Measurements from ENCODE around the gene ZBTB7A. TPM values are rescaled to one million over a fixed set of nuclear protein-coding genes. Genes with fewer than 3 reads are reported as not detected.

Gene ZBTB7A
- total RNA-seq, 2 donors from 2014 or later = 29.9 to 39.6 TPM

DNA sequence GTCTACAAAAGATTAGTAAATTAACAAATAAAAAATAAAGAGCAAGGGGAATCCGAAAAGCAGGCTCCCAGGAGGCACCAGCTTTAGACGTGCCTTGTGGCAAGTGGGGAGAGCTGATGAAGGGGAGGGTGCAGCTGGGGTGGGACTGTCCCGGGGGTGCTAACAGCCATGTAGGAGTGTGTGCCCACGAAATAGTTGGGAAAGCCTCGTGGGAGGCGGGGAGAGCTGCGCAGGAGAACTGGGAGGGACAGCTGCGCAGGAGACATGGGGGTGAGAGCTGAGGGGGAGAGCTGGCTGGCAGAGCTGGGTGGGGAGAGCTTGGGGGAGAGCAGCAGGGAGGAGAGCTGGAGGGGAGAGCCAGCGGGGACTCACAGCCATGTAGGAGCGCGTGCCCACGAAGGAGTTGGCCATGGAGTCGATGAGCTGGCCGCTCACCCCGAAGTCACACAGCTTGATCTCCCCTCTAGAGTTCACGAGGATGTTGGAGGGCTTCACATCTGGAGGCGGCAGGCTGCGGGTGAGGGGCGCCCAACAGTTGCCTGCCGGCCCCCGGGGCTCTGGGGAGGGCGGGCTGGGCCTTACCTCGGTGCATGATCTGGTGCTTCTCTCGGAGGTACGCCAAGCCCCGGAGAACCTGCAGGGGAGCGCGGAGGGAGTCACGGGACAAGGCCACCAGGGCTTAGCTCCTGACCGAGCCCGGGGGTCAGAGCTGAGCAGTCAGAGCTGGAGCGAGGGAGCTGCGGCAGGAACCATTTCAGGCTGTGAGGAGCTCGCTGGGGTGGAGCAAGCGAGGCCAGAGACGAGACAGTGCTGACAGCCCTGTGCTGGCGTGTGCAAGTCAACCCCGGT lies 34.2 kb upstream of the ZBTB7A start:
- H3K36me3 Mint-ChIP-seq (ENCODE audit: insufficient read depth in 2 of 2) = peaks cover 3 to 14% of the 10 kb centered on the region in 2 donors
- ATAC-seq (replicated peaks in 1 of 2) (no peak), DNase-seq (no peak)
- H3K4me3 Mint-ChIP-seq = no peak overlapping the region
- H3K9me3 Mint-ChIP-seq = no peaks in the 10 kb centered on the region
- peaks cover 27% of the 10 kb centered on the region for H3K4me1 Mint-ChIP-seq (ENCODE audit: low read depth)
- H3K27ac Mint-ChIP-seq = no peak overlapping the region
- H3K27me3 Mint-ChIP-seq (ENCODE audit: low read depth) = no peaks in the 10 kb centered on the region

DNA sequence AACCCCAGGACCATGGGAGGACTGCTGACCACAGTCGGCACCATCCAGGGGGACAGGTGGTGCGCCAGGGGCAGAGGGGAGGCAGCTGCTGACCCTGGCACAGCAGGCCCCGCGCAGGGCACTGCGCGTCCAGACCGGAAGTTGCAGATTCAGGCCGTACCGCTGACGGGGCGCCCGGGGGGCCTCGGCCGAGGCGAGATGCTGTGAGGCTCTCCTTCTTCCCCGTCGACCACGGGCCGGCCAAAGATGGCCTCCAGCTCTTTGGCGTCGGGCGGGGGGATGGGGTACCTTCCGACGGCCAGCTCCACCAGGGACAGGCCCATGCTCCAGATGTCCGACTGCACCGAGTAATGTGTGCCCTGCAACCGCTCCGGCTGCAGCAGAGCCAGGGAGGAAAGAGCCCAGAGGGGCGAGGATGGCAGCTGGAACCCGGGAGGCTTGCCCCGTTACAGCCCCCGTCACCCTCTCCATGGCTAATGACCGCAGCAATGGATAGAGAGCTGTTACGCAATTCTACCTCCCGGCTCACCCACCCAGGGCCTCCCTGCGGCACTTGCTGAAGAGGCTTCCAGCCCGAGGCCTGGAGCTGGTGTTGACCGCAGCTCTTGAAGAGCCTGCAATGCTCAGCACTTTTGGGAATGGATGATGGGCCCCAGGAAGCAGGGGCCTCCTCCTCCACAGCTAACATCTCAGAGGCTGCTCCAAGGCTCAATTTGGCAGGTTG lies 32.5 kb upstream of the ZBTB7A start:
- no peak for ATAC-seq (replicated peaks in 1 of 2)
- H3K36me3 Mint-ChIP-seq (ENCODE audit: insufficient read depth in 2 of 2) = peaks cover 0 to 5% of the 10 kb centered on the region in 2 donors
- H3K27me3 Mint-ChIP-seq (ENCODE audit: low read depth) = no peaks in the 10 kb centered on the region

DNA sequence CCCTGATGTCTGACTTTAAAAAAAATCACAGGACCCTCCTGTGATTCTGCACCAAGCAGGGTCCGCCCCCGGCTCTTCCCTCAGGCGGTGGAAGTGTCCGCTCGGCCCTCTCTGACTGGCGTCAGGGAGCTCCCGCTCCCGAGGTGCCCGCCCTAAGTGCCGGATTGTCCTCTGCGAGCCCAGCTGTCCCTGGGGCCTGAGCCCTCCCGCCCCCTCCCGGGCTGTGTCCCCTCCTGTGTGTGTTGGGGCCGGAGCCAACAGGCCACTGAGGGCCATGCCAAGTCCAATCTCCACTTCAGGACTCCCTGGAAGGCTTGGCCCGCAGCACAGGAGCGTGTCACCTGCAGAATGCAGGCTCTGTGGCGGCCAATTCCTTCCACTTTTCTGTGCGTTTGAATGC lies 31.8 kb upstream of the ZBTB7A start:
- peaks cover 0 to 5% of the 10 kb centered on the region in 2 donors for H3K36me3 Mint-ChIP-seq (ENCODE audit: insufficient read depth in 2 of 2)
- H3K4me1 Mint-ChIP-seq (ENCODE audit: low read depth) = peaks cover 3% of the 10 kb centered on the region
- no peak for DNase-seq
- H3K27ac Mint-ChIP-seq = no peak overlapping the region
- H3K9me3 Mint-ChIP-seq = no peaks in the 10 kb centered on the region
- no peak for ATAC-seq (replicated peaks in 1 of 2)
- H3K4me3 Mint-ChIP-seq = no peak overlapping the region
- no peaks in the 10 kb centered on the region for H3K27me3 Mint-ChIP-seq (ENCODE audit: low read depth)

More for the DNA sequence above, 32.5 kb upstream of the ZBTB7A start:
- H3K9me3 Mint-ChIP-seq = no peaks in the 10 kb centered on the region
- H3K27ac Mint-ChIP-seq = no peak overlapping the region
- H3K4me1 Mint-ChIP-seq (ENCODE audit: low read depth) = peaks cover 10% of the 10 kb centered on the region
- DNase-seq = no peak
- H3K4me3 Mint-ChIP-seq = no peak overlapping the region

DNA sequence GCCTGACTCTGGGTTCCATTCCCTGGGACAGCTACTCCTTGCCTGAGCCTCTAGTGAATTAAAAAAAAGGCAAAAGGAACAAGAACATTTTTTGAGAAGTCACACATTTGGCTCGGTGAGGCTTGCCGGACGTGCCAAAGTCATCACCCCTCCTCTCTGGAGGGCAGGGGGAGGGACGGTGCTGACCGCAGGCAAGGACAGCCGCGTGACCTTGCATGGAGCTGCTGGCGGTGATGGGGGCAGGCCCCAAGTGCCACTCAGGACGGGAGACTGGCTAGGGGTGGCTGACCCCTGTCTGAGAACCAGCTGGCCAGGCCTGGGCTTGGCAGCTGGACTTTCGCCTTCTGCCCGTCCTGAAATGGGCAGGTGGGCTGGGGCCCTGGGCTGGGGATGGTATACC lies 30.8 kb upstream of the ZBTB7A start:
- peaks cover 0 to 5% of the 10 kb centered on the region in 2 donors for H3K36me3 Mint-ChIP-seq (ENCODE audit: insufficient read depth in 2 of 2)
- no peak overlapping the region for H3K27ac Mint-ChIP-seq
- no peaks in the 10 kb centered on the region for H3K4me1 Mint-ChIP-seq (ENCODE audit: low read depth)
- no peaks in the 10 kb centered on the region for H3K9me3 Mint-ChIP-seq
- H3K27me3 Mint-ChIP-seq (ENCODE audit: low read depth) = no peaks in the 10 kb centered on the region
- H3K4me3 Mint-ChIP-seq = no peak overlapping the region
- no peak for ATAC-seq (replicated peaks in 1 of 2)
- DNase-seq = no peak

DNA sequence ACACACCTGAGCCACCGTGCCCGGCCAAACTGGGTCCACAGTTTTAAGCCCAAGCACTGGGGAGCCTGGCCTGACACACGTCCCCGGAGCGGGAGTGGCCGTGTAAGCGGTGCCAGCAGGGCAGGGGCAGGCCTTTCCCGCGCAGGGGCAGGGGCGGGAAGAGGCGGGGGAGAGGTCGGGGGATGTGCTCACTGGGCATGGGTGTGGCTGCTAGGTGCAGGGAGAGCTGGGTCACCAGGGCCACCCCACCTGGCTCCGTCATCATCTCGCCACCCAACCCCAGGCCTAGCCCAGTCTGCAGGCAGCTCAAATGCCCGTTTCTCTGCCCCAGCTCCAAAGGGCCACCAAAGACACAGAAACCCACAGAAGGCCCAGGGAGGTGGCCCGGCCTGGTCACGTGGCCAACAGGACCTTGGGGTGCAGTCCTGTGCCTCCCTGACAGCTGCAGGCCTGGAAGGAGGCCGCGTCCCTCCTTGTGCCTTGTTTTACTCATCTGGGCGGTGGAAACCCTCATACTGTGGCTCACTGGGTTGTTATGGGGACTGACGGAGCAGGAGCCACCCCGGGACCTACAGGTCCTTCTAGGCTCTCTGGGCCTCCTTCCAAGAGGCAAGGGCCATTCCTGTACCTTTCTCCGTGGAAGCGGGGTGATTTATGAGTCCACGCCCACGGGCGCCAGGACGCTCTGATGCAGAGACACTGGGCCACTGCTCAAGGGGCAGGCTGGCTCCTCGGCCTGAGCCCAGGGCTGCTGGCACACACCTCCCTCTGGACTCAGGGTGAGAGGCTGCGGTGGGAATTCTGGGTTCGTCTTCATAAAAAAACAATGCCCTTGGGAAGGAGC lies 29.6 kb upstream of the ZBTB7A start:
- Mint-ChIP-seq H3K36me3 (ENCODE audit: insufficient read depth in 2 of 2) (peaks cover 0 to 5% of the 10 kb centered on the region in 2 donors), H3K27ac (no peak overlapping the region), H3K4me3 (no peak overlapping the region), H3K4me1 (ENCODE audit: low read depth) (no peaks in the 10 kb centered on the region), H3K9me3 (no peaks in the 10 kb centered on the region), H3K27me3 (ENCODE audit: low read depth) (no peaks in the 10 kb centered on the region)
- no peak for ATAC-seq (replicated peaks in 1 of 2)
- no peak for DNase-seq

DNA sequence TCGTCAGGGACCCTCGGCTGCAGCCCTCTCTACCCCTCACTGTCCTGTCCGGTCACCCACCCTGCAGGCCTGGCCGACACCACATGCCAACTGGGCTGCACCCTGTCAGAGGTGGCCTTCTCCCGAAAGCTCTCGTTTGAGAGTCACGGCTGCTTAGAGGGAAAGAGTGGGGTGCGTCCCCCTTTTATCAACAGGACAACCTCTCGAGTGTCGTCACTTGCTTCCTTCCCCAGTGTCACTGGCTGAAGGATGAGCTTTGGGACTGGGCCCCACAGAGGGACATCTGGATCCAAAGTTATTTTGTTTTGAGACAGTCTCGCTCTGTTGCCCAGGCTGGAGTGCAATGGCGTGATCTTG lies 28.8 kb upstream of the ZBTB7A start:
- H3K27ac Mint-ChIP-seq = no peak overlapping the region
- H3K4me1 Mint-ChIP-seq (ENCODE audit: low read depth) = no peaks in the 10 kb centered on the region
- H3K27me3 Mint-ChIP-seq (ENCODE audit: low read depth) = no peaks in the 10 kb centered on the region
- H3K36me3 Mint-ChIP-seq (ENCODE audit: insufficient read depth in 2 of 2) = peaks cover 0 to 5% of the 10 kb centered on the region in 2 donors
- ATAC-seq (replicated peaks in 1 of 2) (no peak), DNase-seq (no peak)
- no peaks in the 10 kb centered on the region for H3K9me3 Mint-ChIP-seq
- H3K4me3 Mint-ChIP-seq = no peak overlapping the region

DNA sequence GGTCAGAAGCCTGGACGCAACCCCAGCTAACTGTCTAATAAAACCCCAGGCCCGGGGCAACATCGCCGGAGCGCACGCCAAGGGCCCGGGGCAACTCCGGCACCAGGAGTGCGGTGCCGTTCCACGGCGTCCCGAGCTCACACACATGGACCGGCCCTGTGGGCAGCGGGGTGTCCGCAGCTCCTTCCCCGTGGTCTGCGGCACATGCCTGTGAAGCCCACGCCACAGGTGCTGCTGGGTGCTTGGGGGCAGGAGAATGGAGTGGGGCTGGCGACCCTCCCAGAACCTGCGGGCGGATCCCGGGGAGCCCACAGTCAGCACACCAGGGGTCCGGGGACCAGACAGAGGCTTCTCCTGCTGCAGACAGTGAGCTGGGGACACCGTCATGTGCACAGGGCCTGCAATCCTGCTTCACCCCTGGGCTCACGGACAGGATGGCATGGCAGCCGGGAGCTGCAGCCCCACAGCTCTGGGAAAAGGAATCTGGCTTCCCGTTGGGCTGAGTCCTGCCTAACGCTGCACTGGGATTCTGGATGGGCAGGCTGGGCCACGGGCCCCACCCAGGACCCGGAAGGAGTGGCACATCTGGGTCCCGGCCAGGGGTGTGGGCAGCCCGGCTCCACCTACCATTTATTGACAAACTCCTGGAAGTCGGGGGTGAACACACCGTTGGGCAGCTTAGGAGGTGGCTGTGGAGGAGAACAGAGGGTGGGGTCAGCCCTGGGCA lies 28.2 kb upstream of the ZBTB7A start:
- Mint-ChIP-seq H3K9me3 (no peaks in the 10 kb centered on the region), H3K4me3 (no peak overlapping the region), H3K4me1 (ENCODE audit: low read depth) (peaks cover 2% of the 10 kb centered on the region), H3K36me3 (ENCODE audit: insufficient read depth in 2 of 2) (peaks cover 0 to 5% of the 10 kb centered on the region in 2 donors), H3K27me3 (ENCODE audit: low read depth) (no peaks in the 10 kb centered on the region), H3K27ac (no peak overlapping the region)
- DNase-seq (no peak), ATAC-seq (replicated peaks in 1 of 2) (no peak)

DNA sequence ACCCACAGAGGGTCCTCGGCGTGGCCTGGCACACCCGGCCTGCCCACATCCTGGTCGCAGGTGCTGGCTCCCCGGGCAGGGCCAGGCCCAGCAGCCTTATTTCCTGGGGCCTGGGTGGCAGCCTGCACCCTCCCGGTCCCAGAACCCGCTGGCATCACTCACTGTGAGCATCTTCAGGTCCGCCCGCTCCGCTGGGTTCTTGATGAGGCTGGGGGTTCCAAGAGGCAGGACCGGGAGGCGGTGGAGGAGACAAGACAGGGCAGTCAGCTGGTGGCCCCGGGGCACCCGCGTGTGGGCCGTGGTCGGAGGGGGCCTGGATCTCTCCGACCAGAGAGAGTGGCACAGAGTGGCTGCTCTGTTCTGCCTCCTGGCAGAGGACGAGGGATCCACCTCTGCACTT lies 27.6 kb upstream of the ZBTB7A start:
- no peak for ATAC-seq (replicated peaks in 1 of 2)
- Mint-ChIP-seq H3K27me3 (ENCODE audit: low read depth) (no peaks in the 10 kb centered on the region), H3K4me1 (ENCODE audit: low read depth) (peaks cover 8% of the 10 kb centered on the region), H3K9me3 (no peaks in the 10 kb centered on the region), H3K36me3 (ENCODE audit: insufficient read depth in 2 of 2) (peaks cover 2 to 5% of the 10 kb centered on the region in 2 donors), H3K4me3 (no peak overlapping the region), H3K27ac (no peak overlapping the region)
- DNase-seq = no peak

DNA sequence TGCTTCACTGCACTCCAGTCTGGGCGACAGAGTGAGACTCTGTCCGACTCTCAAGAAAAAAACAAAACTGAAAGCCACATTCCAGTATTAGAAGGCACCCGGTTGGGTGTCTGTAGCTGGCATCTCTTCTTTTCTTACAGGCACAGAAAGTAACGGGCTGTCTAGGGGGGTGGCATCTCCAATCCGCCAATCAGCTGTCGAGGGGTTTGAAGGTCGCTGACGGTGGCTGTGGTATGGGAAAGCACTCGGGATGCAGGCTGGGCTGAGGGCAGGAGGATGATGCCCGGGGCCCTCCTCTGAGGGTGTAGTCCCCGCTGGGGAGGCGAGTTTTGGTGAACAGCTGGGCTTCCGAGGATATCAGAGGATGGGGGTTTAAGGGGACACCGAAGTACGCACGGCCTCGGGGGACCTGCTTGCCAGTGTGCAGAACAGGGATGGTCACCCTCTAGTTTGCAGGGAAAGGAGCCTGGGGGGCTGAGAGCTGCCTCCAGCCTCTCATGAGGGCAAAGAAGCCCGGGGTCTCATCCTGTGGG lies 27.0 kb upstream of the ZBTB7A start:
- no peak for DNase-seq
- H3K4me1 Mint-ChIP-seq (ENCODE audit: low read depth) = peaks cover 14% of the 10 kb centered on the region
- H3K36me3 Mint-ChIP-seq (ENCODE audit: insufficient read depth in 2 of 2) = peaks cover 2 to 5% of the 10 kb centered on the region in 2 donors
- H3K4me3 Mint-ChIP-seq = no peak overlapping the region
- H3K27me3 Mint-ChIP-seq (ENCODE audit: low read depth) = no peaks in the 10 kb centered on the region
- no peak for ATAC-seq (replicated peaks in 1 of 2)
- H3K9me3 Mint-ChIP-seq = no peaks in the 10 kb centered on the region
- no peak overlapping the region for H3K27ac Mint-ChIP-seq

DNA sequence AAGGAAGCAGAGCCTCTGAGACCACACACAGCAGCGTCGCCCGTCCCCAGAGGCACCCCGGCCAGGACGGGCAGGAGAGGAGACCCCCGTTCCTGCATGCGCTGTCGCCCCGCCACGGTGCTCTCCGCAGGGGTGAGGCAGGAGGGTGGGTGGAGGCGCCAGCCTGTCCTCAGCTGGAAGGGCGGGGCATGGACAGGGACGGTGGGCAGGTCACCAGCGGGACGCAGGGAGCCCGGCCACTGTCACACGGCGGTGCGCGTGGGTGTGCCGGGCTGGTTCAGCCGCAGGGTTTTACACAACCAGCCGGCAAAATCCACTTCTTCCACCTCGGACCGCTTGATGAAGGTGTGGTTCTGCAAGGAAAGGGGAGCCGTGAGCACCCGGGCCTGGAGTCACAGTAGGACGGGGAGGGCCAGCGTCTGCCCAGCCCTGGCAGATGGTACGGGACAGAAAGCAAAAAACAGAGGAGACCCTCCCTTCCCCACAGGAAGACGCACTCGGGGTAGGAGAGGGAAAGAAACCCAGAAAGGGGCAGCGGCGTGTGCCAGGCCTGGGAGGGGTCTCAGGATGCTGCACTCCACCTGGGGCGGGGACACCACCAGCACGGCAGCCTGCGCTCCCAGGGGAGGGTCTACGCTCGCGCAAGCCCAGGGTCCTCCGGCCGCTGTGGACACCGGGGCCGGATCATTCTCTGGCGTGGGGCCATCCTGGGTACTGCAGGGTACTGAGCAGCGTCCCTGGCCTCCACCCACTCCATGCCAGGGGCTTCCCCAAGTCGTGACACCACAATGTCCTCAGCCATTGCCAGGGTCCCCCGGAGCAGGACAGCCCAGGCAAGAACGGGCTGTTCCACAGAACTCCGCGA lies 23.9 kb upstream of the ZBTB7A start:
- Mint-ChIP-seq H3K36me3 (ENCODE audit: insufficient read depth in 2 of 2) (peaks cover 0 to 2% of the 10 kb centered on the region in 2 donors), H3K9me3 (no peaks in the 10 kb centered on the region), H3K4me1 (ENCODE audit: low read depth) (peaks cover 24% of the 10 kb centered on the region), H3K27me3 (ENCODE audit: low read depth) (no peaks in the 10 kb centered on the region), H3K4me3 (peak overlapping the region in 1 of 2 donors; percentile 91), H3K27ac (no peak overlapping the region)
- DNase-seq (no peak), ATAC-seq (replicated peaks in 1 of 2) (no peak)

DNA sequence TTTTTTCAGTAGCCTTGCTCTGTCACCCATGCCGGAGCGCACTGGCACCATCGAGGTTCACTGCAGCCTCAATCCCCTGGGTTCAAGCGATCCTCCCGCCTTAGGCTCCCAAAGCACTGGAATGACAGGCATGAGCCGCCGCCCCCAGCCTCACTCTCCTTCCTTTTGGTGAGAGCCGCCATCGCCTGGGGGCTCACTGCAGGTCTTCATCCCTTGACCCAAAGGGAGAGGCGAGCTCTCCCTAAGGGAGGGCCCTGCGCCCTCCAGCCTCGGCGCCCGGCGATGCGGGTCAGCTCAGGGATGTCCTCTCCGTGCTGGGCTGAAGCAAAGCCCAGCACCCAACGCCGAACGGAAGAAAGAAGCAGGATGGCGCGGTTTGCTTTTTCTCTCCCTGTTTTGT lies 23.2 kb upstream of the ZBTB7A start:
- Mint-ChIP-seq H3K27me3 (ENCODE audit: low read depth) (no peaks in the 10 kb centered on the region), H3K36me3 (ENCODE audit: insufficient read depth in 2 of 2) (peaks cover 0 to 2% of the 10 kb centered on the region in 2 donors)
- ATAC-seq (replicated peaks in 1 of 2) = no peak

More for the DNA sequence above, 23.2 kb upstream of the ZBTB7A start:
- Mint-ChIP-seq H3K27ac (peak overlapping the region; percentile 92), H3K4me3 (peak overlapping the region in 1 of 2 donors; percentile 91), H3K9me3 (no peaks in the 10 kb centered on the region), H3K4me1 (ENCODE audit: low read depth) (peaks cover 24% of the 10 kb centered on the region)
- no peak for DNase-seq

All from activated T-cell treated with anti-CD3 and anti-CD28 coated beads, Interleukin-2, amount 50 U/mL, for 72 hours (primary cell).